NCI-H2081 treated with DMSO at 0.1 percent for 48 hours (cell line): Measurements from ENCODE around the gene CADM1.
A peak's percentile ranks its signal among the peaks of the same experiment; 100 is the strongest.
"Not testable (repeated sequence)": the region's sequence is repeated elsewhere in the genome, so short reads cannot be mapped to it uniquely, and the experiment has no call there.

Experiments
- DNase-seq: peaks from one replicate; lab custom pipeline; 2025; lab: John Stamatoyannopoulos, UW

CADM1 gene

DNA sequence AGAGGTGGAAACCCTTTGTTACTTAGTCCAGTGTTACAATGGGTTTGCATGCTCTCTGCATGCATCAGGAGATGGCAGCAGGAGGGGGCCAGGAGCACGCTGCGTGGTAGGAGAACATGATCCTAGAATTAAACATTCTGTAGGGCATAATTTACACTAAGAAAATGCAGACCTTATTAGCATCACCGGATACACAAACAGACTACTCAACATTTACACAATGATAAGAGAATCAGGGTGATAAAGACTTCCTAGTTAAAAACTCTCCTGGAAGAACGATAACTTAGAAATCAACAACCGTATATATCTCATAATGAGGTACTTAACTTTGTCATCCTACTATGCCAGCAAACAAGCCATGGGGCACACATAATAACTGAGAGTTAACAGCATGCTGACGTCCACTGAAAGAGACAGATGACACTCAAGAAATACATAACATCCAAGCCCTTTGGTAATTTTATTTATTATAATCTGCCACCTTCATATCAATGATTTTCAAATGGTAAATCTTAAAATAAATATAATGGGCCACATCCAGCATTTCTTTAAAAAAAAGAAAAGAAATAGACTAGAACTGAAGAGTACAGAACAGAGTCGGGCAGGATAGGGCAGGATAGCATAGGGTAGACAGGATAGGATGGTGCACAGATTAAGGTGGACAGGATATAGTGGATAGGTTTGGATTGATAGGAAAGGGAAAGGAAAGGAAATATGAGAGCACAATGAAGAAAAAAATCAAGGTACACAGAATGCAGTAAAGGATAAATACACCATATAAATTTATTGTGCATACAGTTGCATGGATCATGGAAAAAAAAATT lies 27.5 kb downstream of the CADM1 start:
- DNase-seq = peak; percentile 55

DNA sequence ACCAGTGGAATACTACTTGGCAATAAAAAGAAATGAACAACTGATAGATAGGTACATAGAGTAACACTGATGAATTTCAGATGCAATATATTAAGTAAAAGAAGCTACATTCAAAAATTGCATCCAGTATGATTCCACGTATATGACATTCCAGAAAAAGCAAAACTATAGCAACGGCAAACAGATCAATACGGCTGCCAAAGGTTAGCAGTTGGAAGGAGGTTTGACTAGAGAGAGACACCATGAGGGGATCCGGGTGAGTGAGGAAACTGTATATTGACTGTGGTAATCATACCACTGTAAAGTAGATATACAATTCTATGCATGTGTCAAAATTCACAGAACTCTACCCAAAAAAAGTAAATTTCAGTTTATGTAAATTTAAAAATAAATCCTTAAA lies 28.7 kb downstream of the CADM1 start:
- no peak for DNase-seq

DNA sequence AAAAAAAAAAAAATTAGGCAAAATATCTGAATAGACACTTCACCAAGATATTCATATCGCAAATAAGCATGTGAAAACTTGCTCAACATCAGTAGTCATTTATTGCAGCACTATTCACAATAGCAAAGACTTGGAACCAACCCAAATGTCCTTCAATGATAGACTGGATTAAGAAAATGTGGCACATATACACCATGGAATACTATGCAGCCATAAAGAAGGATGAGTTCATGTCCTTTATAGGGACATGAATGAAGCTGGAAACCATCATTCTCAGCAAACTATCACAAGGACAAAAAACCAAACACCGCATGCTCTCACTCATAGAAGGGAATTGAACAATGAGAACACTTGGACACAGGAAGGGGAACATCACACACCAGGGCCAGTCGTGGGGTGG lies 29.9 kb downstream of the CADM1 start:
- not testable (repeated sequence) for DNase-seq

DNA sequence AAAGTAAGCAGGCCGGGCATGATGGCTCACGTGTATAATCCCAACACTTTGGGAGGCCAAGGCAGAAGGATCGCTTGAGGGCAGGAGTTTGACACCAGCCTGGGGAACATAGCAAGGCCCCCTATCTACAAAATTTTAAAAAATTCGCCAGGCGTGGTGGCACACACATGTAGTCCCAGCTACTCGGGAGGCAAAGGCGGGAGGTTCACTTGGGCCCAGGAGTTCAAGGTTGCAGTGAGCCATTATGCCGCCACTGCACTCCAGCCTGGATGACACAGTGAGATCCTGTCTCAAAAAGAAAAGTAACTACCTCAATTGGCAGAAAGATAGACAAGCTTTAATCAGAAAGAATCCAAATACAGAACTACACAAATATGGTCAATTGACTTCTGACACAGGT lies 31.0 kb downstream of the CADM1 start:
- DNase-seq = no peak

DNA sequence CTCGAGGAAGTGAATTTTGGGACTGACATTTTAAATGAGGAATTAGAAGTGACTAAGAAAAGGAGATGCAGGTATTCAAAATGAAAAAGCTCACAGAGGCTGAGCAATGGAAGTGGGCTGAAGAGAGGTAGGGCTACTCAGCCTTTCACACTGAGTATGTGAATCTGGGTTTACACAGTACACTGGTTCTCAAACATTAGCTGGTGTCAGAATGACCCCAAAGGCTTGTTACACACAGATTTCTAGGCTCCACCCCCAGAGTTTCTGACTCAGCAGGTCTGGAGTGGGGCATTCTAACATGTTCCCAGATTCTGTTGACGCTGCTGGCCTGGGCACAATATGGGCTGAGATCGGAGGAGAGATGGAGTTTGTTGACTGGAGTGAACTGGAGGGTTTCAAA lies 32.8 kb downstream of the CADM1 start:
- DNase-seq = no peak

DNA sequence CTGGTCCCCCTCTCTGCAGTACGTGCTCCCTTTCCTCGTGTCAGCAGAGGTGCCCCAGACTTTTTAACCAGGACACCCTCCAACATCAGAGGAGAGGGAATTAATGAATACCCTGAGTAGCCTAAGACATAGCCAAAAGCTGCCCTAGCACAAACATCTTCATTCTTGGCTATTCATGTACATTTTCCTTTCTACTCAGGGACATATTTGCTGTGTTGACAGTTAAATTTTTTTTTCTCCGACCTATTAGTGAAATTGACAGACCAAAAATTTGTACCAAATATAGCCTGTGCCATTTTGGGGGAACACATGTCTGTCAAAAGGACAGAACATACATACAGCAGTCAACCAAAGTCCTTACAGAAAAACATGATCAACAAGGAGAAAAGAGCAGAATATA lies 33.3 kb downstream of the CADM1 start:
- DNase-seq = no peak

DNA sequence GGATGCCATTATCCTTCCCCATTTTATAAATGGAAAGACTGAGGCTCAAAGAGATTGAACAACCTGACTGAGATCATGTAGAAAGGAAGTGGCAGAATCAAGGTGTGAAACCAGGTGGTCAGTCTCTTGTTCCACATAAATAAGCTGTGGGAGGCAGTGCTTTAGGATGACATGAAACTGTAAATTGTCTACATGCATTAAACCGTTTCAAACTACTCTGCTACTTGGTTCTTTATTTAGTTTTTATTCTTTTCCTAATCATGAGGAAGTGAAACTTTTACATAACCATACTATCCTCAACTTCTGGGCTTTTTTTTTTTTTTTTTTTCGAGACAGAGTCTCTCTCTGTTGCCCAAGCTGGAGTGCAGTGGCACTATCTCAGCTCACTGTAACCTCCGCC lies 34.9 kb downstream of the CADM1 start:
- DNase-seq = no peak

DNA sequence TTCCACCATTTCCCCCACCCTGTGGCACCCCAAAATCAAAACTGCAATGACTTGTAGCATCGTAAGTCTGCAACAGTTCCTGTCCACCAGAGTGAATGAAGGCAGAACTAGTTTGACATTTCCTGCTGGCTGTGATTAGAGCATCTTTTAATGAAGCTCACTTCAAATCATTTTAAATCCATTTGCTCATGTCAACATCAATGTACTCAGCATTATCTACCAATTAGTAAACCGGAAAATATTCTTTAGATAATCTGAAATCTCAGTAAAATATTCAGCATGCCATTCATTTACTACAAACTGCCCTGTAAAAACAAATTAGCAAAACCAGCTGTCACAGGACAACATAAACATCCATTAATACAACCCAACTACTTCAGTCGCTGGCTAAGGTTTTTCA lies 38.1 kb downstream of the CADM1 start:
- DNase-seq = no peak

DNA sequence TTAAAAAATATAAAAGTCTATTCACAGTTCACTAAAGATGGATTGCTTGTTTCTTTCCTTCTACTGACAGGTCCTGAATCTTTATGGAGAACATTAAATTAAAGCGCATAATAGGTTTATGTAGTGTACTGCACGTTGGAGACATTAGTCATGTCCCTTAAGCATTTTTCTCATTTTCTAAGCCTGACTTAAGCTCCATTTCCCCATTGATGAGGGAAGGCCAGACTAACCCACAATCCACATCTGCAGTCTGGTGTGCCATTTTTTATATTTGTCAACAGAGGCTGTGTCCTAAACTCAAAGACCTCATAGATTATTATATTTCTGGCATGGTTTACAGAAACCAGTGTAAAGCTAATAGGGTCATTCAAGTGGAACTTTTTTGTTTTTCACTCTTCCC lies 39.9 kb downstream of the CADM1 start:
- DNase-seq = no peak

DNA sequence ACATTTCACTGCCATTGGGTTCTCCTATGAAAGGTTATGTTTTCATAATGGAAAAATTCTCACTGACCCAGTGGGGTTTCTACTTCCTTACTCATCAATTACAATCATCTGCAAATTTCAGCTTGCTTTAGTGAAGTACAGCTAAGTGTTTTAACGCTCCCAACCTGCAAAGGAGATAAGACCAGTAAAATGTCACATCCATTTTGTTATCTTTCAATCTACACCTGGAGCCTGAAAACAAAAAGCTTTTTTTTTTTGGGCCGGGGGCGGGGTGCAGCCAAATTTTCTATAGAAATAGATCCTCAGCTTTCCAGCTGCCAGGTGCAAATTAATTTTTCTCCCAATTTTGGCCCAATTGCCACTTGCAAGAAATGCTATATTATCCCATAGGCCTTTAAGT lies 40.6 kb downstream of the CADM1 start:
- DNase-seq = no peak

DNA sequence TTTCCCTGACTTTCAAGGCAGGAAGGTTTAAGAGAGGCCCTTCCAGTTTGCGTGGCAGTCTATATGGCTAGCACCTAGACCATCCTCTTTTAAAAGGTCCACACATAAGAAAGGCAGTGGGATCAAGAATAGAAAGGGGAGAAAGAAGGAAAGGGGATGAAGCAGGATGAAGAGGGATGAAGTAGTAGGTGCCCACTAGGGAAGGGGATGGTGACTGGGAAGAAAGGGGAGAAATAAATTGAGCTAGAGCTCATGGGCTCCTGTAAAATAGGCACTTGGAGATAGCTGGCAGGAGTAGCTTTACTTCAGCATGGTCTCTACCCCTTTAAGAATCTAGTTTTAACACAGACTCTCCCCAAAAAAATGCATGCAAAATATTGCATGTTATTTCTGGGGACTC lies 41.5 kb downstream of the CADM1 start:
- DNase-seq = no peak

DNA sequence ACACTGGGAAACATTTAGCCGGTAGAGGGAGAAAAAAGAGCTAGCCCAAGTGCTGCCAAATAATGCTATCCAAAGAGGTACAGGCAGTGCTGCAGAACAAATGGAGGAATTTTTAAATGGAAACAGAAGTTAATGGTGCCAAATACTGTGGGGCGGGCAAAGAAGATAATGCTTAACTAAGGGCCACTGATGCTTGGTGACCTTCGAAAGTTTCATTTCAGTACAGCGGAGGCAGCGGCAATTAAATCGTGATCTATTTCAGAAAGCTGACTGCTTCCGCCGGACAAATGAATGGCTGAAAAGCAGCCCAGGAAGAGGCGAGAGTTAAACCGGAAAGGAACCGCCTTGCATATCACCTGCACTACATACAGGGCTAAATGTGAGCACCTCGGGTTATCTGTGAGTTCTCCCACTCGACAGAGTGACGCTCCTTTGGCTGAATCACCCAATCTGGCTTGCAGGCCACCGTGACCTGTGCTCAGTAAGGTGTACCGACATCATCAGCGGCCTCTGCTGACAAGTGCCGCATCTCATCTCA lies 42.1 kb downstream of the CADM1 start:
- DNase-seq = no peak

DNA sequence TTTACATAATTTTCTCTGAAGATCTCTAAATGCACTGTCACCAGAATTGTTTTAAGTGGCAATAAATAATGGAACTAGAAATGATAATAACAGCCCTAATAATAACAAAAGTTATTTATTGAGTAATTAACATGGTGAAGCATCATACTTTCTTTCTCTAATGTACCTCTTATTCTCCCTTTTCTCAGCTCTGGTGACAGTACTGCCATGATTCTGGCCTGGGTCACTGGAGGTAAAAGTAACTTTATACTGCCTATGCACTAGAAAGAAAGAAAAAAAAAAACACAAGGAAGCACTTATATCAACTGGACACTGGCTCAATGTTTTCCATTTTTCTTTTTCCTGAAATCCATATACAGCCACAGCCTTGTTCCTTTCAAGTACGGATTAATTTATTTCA lies 43.7 kb downstream of the CADM1 start:
- no peak for DNase-seq

DNA sequence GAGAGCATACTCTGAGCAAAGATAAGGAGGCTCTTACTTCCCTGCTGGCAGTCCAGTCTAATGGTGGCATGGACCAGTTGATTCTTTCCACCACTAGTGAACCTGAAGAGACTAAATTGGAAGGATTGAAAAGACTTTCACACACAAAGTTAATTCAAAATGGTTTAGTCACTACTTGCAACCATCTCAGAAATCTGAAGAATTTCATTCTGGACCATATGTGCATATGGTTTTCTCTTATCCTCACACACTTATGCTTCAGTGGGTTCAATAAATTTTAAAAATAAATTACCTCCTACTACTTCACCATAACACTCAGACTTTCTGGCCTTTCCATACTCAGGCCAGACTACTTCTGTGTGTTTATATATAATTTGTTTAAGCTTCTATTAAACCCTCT lies 44.7 kb downstream of the CADM1 start:
- no peak for DNase-seq

DNA sequence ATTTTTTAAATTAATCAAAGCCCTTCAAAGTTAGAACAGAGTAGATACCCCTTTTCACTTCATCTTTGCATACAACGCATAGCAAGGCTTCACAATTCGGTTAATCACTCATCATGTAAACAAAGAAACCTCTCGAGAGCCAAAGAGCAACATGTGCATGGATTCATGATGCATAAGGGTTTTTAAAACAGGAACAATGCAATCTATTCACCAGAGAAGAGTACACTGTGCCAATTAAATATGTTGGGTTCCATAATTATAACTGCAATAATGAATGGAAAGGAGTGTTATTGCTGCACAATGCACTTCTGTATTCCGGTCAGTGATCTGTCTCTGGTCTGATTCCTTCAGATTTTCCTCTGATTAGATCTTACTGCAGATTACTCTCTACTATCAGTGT lies 45.3 kb downstream of the CADM1 start:
- no peak for DNase-seq

DNA sequence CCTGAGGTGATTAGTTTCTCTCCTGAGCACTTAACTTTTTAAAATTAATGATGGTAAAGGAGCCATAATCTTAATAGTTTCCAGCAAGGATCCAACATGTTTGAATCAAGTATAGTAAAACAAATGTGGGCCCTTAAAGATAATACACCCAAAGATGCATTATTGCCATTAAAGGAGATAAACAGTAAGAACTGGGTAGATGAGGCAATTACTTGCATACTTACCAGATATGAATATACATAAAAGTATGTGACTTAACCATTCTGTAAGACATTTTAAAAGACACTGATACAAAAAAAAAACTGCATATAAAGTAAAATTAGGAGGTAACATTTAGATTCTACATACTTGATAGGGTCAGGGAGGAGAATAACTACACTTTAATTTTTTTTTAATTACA lies 48.2 kb downstream of the CADM1 start:
- no peak for DNase-seq

DNA sequence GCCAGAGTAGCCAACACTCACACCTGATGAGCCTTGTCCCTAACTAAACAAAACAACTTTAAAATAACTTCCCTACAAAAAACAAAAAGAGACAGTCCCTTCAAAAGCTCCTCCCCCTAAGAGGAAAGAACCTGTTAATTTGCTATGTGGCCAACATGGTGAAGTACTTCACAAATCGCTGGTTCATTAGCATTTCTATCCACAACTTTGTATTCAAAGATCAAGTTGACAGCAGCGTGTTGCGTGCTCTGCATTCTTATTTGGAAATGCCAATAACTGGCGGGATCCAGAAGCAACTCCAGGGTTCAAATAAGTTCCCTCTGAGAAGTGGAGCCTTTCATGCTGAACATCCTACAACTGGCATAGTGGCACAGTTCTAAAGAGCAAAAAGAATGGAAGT lies 48.6 kb downstream of the CADM1 start:
- no peak for DNase-seq

DNA sequence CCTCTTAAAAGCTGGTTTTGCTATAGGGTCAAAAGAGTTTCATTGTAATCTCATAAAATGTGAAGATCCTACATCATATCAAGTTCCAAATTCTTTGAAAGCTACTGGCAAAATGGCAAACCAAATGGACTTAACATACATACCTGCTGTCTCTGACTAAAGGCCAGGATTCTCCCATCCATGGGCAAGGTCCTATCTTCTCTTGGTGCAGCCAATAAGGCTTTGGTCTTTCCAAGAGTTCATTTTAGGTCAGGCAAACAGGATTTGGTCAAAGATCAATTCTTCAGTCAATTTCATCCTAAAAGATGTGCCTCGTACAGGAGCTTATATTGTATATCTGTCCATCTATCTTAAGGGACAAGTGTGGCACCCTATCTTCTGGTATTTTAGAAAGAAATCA lies 49.7 kb downstream of the CADM1 start:
- no peak for DNase-seq

DNA sequence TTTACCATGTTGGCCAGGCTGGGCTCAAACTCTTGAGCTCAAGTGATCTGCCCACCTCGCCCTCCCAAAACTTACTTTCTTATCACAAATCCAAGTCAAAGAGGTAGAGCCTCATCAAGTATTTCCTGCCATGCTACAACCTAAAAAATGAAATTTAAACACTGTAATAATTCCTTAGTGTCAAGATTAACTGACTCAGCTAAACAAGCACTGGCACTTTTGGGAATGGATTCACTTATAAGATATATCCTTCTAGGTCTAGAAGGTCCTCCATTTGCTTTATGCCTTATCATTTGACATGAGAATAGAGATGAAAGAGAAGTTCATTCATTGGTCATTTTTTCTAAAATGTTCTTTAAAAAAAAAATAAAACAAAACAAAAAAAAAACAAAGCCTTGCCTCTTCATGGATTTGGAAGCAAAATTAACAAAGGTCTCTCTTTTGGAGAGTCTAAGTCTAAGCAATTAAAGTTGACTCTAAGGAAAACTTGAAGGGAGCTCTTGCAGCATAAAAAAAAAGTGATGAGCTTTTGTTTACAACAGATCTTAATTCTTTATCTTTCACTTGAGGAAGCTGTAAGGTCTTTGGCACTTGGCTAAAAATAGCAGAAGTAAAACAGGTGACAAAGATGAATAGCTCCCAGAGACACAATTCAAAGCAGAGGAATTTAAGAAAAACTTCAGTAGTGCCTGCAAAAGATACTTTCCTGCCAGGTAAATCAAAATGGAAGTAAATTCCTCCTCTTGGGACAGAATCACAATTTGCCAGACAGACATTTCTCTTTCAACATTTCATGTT lies 50.3 kb downstream of the CADM1 start:
- no peak for DNase-seq

DNA sequence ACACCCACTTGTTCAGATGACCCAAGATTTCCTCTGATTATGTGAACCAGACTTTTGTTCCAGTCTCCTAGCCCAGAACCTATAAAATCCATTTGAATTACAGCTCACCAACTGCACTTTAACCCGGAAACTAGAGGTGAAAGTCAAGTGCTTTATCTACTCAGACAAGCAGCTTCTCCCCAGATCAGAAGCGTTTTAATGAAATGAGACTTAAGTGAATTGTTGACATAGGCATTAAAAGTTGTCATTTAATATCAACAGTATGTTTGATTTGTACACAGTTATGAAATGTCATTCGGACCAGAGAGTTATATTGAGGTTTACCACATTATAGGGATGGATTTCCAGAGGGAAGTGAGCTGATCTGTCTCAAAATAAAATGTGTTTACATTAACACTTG lies 52.0 kb downstream of the CADM1 start:
- DNase-seq = no peak

DNA sequence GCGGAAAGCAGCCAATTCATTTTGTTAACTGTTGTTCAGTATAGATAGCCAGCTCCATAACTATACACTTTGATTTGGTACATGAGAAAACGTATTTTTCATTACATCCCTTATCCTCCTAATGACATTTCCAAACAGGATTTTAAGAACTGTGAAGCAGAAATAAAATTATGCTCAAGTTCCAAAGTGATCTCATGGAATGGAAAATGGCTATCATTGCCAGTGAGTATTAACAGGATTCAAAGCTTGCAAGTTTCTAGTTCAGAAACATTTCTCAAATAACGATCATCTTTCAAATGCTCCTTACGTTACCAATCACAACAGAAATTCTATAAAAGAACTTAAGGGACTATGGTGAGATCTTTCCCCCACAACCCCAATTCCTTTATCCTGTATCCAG lies 53.7 kb downstream of the CADM1 start:
- DNase-seq = no peak

DNA sequence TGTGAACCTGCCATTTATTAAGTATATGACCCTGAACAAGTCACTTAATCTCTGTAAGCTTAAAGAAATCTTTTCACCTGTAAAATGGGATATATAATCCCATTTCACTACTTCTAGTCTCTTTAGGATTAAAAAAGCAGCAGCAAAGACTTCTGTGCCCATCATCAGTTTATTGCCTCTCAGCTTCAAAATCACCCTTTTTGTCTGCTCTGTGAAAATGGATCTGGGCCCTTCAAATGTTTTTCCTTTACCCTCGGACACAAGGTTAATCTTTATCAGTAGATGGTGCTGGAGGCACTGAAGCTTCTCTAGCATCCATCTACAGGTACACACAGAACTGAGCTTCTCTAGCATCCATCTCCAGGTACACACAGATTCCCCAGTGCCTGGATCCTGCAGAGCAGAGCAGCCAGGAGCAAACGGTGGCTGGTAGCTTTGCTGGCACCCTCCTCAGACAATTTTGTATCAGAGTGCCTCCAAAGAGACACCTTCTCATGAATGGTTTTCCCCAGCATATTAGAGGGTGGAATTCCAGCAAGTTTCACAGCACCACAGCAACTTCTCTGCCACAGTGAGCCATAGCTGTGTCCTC lies 56.8 kb downstream of the CADM1 start:
- no peak for DNase-seq

DNA sequence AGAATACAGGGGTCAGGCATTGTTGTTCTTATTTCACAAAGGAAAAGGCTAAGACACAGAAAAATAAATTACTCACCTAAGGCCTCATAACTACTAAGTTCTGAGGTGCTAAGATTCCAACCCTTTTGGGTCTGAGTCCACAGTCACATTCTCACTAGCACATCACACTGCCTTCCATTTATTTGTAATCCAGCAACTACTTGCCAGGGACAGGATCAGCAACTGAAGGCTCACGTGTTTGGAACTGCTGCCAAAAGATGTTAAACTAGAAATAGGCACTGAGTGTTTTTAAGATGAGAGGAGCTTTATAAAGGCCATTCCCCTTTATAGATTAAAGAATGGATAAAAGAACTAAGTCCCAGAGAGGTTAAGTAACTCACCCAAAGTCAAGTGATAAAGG lies 58.0 kb downstream of the CADM1 start:
- no peak for DNase-seq
